Activated CD4-positive, alpha-beta T cell treated with anti-CD3 and anti-CD28 coated beads, Interleukin-10, Interleukin-2, amounts not matched to agents 100 ng/mL and 50 ng/mL, durations not matched to agents 16 hours and 8 hours (primary cell): Measurements from ENCODE around the gene DMRT3.
"Not testable (repeated sequence)": the region's sequence is repeated elsewhere in the genome, so short reads cannot be mapped to it uniquely, and the experiment has no call there.

Experiments
- DNase-seq: peaks from one replicate; pipeline ENCODE4 v3.0.0-alpha.2; 2020

Gene DMRT3

GRCh38 chr9:971901-972500 is 4.5 kb upstream of the DMRT3 start:
- peak; percentile 22 for DNase-seq

- DNase-seq, result no peak
These were observed 3.8 kb upstream of the DMRT3 start for GRCh38 chr9:972501-973294.

GRCh38 chr9:973295-973834 is 3.1 kb upstream of the DMRT3 start:
- DNase-seq, result no peak

- DNase-seq, result no peak
These were observed 2.1 kb upstream of the DMRT3 start for GRCh38 chr9:974031-974995.

- DNase-seq, result no peak
These were observed 1.3 kb upstream of the DMRT3 start for GRCh38 chr9:974996-975739.

- DNase-seq, result no peak
These were observed 656 bp upstream of the DMRT3 start for GRCh38 chr9:975740-976257.

- DNase-seq, result peak; percentile 6
These were observed 735 bp downstream of the DMRT3 start for GRCh38 chr9:976943-977837.

GRCh38 chr9:977838-978830 is 1.7 kb downstream of the DMRT3 start:
- no peak for DNase-seq

- no peak for DNase-seq
These were observed 3.5 kb downstream of the DMRT3 start for GRCh38 chr9:979983-980382.

- no peak for DNase-seq
These were observed 4.2 kb downstream of the DMRT3 start for GRCh38 chr9:980640-981039.

- DNase-seq, result no peak
These were observed 5.0 kb downstream of the DMRT3 start for GRCh38 chr9:981491-981898.

GRCh38 chr9:982394-983230 is 6.2 kb downstream of the DMRT3 start:
- DNase-seq, result peak; percentile 11

GRCh38 chr9:994005-994404 is 17.6 kb downstream of the DMRT3 start:
- peak; percentile 17 for DNase-seq

- no peak for DNase-seq
These were observed 18.7 kb downstream of the DMRT3 start for GRCh38 chr9:995192-995591.

- DNase-seq, result no peak
These were observed 19.3 kb downstream of the DMRT3 start for GRCh38 chr9:995781-996180.

GRCh38 chr9:998299-999110 is 22.1 kb downstream of the DMRT3 start:
- DNase-seq, result not testable (repeated sequence)

- no peak for DNase-seq
These were observed 25.4 kb downstream of the DMRT3 start for GRCh38 chr9:1001838-1002237.

- DNase-seq, result no peak
These were observed 26.2 kb downstream of the DMRT3 start for GRCh38 chr9:1002678-1003077.
